ENCODE results near the gene CCDC159.

GRCh38 chr19:11377756-11378155, 31.4 kb downstream of the CCDC159 start:
- TF ChIP-seq SMC3 (IDR thresholded peaks at IDR 0.05; ENCODE audit: low read depth, low read length) (no peak), CTCF (IDR thresholded peaks at IDR 0.05) (no peak), EZH2phosphoT487 (IDR thresholded peaks at IDR 0.05; ENCODE audit: borderline replicate concordance, low read depth) (no peak)
